Fibroblast of skin of scalp (primary cell): ENCODE measurements around the gene SCMH1. TPM values are rescaled to one million over a fixed set of nuclear protein-coding genes. Genes with fewer than 3 reads are reported as not detected.
"Not testable (repeated sequence)": the region's sequence is repeated elsewhere in the genome, so short reads cannot be mapped to it uniquely, and the experiment has no call there.

Experiments
- DNase-seq: peaks from one replicate; pipeline ENCODE4 v3.0.0-alpha.2; 2013
- polyA plus RNA-seq, 2 experiments: library from polyadenylated mRNA; unstranded; fragments of 120-200 nt; gene quantifications; one replicate each; pipeline ENCODE4 v1.2.1, GENCODE V29; 2013; ENCODE audit not compliant: insufficient read length in 2 of 2

The SCMH1 gene
- polyA plus RNA-seq (2013, experiment 1 of 2; ENCODE audit: insufficient read length) = 27.9 TPM
- polyA plus RNA-seq (2013, experiment 2 of 2; ENCODE audit: insufficient read length) = 30.1 TPM

- DNase-seq = peak; percentile 46
Observed at GRCh38 chr1:41241749-41242341, at the start of gene SCMH1. TSS of gene SCMH1 (minus strand) at chr1:41242306. CDS start at chr1:41186133, 56,173 bp downstream.

DNA sequence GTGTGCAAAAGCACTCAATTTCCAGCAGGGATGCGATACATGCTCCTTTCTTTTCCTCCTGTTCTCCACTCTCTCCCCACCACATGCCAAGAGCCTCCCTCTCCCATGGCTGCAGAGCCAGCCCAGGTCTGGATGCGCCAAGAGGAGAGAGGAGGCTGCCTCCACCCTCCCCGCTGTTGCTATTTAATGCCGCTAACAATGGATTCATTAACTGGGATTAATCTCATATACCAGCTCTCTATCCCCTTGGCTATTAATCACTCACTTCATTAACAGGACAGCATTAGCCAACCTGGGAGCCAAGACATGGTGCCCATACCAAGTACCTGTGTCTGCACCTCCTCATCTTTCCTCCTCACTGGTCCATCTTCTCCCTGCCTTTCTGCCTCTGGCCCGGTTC lies 49.1 kb upstream of the SCMH1 start:
- no peak for DNase-seq

DNA sequence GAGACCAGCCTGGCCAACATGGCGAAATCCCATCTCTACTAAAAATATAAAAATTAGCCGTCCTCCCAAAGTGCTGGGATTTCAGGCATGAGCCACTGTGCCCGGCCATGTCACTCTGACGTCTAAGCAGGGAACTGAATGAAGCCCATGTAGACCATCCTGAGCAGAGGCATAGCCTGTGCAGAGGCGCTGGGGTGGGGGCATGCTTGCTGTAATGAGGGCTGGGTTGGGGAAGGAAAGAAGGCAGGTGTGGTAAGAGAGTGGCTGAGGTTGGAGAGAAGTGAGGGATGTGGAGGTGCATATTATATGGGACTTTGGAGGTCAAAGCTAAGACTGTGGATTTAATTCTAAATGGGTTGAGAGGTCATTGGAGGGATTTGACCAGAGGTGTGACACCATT lies 47.1 kb upstream of the SCMH1 start:
- no peak for DNase-seq

DNA sequence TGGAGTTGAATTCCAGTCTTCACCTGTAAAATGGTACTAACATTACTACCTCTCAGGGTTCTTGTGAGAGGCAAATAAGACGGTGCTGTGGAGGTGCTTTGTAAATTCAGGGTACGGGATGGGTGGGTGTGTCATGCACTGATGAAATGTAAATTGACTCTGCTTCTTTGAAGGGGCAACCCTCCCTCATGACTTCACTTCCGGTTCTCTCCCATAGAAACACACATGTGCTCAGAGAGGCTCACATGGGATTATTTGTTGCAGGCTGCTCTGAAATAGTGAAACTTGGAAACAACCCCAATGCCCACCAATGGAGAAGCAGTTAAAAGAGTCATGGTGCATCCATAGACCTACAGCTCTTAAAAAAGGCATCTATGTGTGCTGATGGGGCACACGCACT lies 44.9 kb upstream of the SCMH1 start:
- DNase-seq = peak; percentile 20

GRCh38 chr1:41286486-41286885 lies 44.4 kb upstream of the SCMH1 start:
- no peak for DNase-seq

GRCh38 chr1:41285818-41286217 lies 43.7 kb upstream of the SCMH1 start:
- DNase-seq = no peak

DNA sequence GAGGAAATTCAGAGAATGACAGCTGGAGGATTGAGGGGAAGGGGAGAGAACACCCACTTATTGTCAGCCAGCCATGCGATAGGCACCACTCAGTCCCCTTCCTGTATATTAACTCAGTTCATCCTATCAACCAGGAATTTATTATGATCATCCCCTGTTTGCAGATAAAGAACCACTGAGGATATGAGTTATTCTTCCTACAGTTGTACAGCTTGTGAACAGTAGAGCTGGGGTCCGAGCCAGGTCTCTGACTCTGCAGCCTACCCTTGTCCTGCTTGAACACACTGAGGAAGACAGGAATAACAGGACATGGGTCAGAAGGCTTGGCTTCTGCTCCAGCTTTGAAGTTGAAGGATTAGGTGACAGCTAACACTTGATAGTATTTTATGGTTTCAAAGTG lies 42.0 kb upstream of the SCMH1 start:
- DNase-seq = no peak

DNA sequence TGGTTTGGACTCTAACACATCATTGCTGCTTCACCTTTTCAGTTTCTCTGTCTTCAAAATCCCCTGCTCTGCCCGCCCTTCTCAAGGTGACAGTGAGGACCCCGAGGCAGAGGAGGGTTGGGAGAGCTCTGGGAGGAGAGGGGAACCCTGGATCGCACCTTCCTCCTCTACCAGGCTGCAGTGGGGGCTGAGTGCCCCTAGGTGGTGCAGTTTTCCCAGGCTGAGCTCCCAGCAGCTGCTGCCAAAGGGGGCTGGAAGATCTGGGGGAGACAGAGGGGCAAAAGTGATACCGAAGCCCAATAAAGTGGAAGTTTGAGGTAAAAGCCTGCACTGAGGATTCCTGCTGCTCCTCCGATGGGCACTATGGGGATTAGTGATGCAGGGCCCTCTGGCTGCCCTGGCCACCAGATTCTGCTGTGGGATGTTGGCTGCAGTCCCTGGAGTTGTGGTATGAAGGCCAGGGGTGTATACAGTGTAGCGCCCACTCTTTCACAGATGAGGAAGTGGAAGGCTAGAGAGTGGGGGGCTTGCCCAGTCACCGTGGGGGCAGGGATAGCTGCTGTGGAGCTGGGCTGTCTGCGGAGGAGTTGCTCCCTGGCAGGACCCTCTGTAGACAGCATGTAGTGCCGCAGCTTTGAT lies 40.7 kb upstream of the SCMH1 start:
- DNase-seq = peak; percentile 31

DNA sequence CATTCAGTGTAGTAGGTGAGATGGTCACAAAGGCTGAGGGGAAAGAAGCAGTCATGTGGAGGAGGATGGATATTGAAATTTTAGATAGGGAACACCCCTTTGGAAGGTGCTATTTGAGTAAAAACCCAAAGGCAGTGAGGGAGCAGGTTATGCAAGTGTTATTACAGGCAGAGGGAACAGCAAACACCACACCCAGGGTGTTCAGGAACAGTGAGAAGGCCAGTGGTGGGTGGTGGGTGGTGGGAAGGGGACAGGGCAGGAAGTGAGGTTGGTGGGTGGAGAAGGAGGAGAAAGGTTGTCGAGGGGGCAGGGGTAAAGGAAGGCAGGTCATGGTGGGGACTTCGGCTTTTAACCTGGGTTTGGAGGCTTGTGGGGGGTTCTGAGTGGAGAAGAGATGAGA lies 39.2 kb upstream of the SCMH1 start:
- DNase-seq = no peak

DNA sequence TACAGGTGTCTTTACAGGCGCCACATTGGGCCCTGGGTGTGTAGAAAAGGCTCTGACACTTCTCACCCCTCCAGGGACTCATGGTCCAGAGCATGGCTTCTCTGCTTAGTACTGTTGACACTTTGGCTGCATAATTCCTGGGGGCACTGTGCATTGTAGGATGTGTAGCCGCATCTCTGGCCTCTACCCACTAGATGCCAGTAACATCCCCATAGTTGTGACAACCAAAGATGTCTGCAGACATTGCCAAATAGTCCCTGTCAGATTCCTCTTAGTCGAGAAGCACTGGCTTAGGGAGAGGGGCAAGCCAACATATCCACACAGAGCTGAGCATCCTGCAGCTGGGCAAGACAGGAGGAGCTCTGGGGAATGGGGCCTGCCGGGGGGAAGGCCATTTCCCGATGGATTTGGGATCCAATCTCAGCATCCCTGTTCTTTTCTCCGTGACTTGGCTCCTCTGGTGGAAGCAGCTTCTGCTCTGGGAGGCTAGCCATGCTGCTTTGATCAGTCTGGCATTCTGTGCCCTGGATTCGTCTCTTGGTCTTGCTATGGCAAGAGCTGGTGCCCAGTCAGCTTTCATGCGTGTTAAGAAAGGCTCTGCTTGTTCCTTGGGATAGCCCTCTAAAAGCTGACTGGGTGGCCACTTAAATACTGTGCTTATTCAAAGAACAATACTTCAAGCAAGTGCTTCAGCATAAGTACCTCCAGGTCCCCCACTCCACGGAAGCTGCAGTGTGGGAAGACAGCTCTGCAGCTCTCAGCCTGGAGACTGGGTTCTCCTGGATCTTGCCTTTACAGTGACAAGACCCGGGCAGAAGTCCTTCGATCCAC lies 38.3 kb upstream of the SCMH1 start:
- no peak for DNase-seq

DNA sequence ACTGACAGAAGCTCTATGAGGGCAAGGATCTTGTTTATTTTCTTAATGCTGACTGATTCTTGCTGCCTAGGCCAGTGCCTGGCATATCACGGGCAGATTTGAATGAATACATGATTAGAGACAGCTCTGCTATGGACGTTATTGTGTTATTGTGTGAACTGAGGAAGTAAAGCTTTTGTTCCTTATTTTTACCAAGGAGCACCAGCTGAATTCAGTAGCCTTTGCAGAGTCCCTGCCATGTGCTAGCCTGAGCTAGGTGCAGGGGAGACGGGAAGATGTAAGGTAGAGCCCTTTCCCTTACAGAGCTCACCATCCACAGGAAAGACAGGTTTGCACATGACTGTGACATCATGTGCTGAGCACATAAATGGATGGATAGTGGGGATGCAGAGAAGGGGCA lies 36.0 kb upstream of the SCMH1 start:
- no peak for DNase-seq

DNA sequence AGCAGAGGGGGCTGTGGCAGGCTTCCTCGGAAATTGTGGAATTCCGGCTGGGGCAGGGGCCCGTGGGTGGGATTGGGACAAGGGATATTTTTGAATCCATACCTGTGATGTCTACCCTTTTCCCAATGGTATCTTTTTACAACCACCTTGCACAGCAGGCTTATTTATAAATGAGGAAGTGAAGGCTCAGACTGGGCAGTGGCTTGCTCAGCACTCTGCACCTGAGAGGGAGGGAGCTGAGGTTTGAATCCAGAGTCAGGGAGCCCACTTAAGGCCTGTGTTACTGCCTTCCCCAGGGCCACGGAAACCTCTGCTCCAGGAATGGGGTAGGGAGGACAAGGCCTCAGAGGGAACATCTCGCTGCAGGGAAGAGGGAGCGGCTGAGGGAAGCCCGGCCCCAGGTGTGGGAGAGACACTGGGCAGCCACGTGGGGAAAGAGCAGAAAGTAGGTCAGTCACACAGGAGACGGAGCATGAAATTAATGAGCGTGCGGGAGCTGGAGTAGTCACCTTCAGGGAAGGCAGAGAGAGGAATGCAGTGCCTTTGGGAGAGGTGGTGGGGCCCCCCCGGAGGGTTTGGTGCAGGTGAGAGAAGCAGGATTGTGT lies 35.4 kb upstream of the SCMH1 start:
- DNase-seq = no peak

DNA sequence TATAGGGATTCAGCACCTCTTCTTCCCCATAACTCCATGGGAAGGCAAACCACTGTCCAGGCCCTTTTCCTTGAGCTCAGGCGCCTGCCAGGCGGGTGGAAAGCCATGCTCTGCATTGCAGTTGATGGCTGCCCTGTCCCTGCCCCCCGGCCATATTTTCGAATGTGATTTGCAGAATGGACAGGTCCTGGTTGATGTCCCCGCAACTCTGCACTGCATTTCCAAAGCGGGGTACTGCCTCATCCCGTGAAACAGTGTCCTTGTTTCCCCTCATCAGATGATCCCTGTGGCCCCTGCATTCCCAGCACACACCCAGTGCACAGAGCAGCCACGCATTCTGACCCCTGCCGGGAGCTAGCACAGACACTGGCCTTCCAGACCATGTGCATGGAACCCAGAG lies 33.7 kb upstream of the SCMH1 start:
- no peak for DNase-seq

DNA sequence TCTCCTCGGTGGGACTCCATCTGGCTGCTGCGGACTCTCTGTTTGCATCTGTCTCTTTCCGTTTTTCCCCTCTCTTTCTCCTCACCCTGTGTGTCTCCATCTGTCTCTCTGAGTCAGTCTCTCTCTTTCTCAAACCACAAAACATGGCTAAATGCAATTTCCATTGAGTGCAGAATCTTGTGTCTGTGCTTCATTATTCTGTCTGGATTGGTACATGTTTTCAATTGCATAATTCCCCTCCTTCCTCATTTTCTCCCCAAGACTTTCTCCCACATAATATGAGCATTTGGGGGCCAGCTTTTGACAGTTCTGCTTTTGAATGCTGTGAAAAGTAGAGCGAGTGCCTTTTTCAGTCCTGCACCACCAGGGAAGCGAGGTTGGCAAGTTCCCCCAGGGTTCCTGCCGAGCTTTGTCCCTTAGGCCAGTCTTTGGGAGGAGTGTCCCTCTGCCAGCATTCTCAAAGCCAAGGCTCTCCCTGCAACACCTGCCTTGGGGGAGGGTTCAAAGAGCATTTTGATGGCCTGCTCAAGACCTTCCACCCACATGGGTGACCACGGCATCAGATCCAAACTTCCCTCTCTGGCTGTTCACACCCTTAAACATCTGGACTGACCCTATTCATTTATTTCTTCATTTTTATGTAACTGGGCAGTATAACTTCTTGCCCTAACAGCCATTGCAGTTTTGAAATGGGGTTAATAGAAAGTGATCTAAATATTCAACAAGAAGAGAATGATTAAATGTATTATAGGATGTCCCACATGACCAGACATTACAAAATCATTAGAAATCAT lies 32.8 kb upstream of the SCMH1 start:
- no peak for DNase-seq

DNA sequence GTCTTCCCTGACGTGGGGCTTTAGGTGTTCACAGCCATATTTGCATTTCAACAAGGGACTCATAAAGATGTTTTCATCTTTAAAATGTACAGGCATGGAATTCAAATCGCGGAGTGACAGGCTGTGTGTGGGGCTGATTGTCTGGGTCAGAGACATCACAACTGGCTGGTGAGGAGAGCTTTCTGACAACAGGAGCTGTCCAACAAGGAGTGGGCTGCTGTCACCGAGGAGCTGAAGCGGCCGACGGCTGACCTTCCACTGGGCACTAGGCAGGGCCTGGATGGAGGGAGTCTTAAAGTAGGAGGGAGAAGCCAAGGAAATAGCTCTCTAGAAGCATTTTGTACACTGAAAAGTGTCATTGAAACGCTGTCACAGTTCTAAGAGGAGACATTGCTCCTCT lies 30.5 kb upstream of the SCMH1 start:
- DNase-seq = no peak

- peak; percentile 63 for DNase-seq
Observed at GRCh38 chr1:41268154-41268770, 26.2 kb upstream of the SCMH1 start.

GRCh38 chr1:41261926-41262618 lies 20.0 kb upstream of the SCMH1 start:
- DNase-seq = no peak

GRCh38 chr1:41260768-41261167 lies 18.7 kb upstream of the SCMH1 start:
- DNase-seq = no peak

GRCh38 chr1:41259221-41259620 lies 17.1 kb upstream of the SCMH1 start:
- DNase-seq = no peak

GRCh38 chr1:41255978-41256377 lies 13.9 kb upstream of the SCMH1 start:
- DNase-seq = peak; percentile 75

- DNase-seq = not testable (repeated sequence)
Observed at GRCh38 chr1:41251120-41251519, 9.0 kb upstream of the SCMH1 start.
